ENCODE data around the gene RGL1.

DNA sequence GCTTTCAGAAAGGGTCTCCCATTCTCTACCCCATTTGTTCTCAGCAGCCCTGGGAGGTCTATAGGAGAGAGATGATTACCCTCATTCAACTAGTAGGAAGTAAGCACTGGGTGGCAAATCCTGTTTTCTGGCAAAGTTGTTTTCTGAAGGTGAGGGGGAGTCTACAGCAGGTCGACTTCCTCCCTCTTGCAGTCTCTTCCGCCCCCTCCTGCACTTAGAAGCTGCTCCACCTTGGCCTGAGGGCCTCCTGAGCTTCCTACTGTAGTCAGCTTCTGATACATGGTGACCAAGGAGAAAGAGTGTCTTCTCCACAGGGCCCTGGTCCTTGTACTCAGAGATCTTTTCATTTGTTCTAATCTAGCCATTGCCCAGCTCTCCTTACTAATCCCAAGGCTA is 93.1 kb downstream of the RGL1 start:
- TF ChIP-seq, protein P1, sequence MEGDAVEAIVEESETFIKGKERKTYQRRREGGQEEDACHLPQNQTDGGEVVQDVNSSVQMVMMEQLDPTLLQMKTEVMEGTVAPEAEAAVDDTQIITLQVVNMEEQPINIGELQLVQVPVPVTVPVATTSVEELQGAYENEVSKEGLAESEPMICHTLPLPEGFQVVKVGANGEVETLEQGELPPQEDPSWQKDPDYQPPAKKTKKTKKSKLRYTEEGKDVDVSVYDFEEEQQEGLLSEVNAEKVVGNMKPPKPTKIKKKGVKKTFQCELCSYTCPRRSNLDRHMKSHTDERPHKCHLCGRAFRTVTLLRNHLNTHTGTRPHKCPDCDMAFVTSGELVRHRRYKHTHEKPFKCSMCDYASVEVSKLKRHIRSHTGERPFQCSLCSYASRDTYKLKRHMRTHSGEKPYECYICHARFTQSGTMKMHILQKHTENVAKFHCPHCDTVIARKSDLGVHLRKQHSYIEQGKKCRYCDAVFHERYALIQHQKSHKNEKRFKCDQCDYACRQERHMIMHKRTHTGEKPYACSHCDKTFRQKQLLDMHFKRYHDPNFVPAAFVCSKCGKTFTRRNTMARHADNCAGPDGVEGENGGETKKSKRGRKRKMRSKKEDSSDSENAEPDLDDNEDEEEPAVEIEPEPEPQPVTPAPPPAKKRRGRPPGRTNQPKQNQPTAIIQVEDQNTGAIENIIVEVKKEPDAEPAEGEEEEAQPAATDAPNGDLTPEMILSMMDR (IDR thresholded peaks at IDR 0.05) = no peak
- TF ChIP-seq POLR2A (IDR thresholded peaks at IDR 0.05) = no peak
